Type B pancreatic cell (in vitro differentiated cells): Measurements from ENCODE around the gene PABPC1L. TPM values are rescaled to one million over a fixed set of nuclear protein-coding genes. Genes with fewer than 3 reads are reported as not detected.
A peak's percentile ranks its signal among the peaks of the same experiment; 100 is the strongest.

Experiments
- DNase-seq: peaks from one replicate; pipeline ENCODE4 v3.0.0; 2021; ENCODE audit warnings: mixed read lengths; ENCODE audit not compliant: unreplicated experiment; ENCODE audit errors: extremely low spot score
- H3K27ac Mint-ChIP-seq: 2 replicates; pipeline ENCODE4 v1.8.0; 2021; ENCODE audit warnings: mild to moderate bottlenecking, mixed read lengths
- H3K27me3 Mint-ChIP-seq: 2 replicates; pipeline ENCODE4 v1.8.0; 2021; ENCODE audit warnings: mixed read lengths
- H3K36me3 Mint-ChIP-seq: 2 replicates; pipeline ENCODE4 v1.8.0; 2021; ENCODE audit warnings: mixed read lengths
- H3K4me1 Mint-ChIP-seq: one replicate; pipeline ENCODE4 v1.8.0; 2021; ENCODE audit warnings: mixed read lengths; ENCODE audit not compliant: unreplicated experiment
- H3K4me3 Mint-ChIP-seq: 2 replicates; pipeline ENCODE4 v1.8.0; 2021; ENCODE audit warnings: mild to moderate bottlenecking, mixed read lengths
- H3K9me3 Mint-ChIP-seq: 2 replicates; pipeline ENCODE4 v1.8.0; 2021; ENCODE audit warnings: mixed read lengths
- total RNA-seq: library from RNA; stranded (reverse); gene quantifications from 2 replicates; pipeline ENCODE4 v1.2.1, GENCODE V29; 2021; ENCODE audit warnings: low replicate concordance
- TF ChIP-seq, protein P1 (sequence below): fragments of 200-600 bp; sonication (generic); conservative IDR thresholded peaks from 2 replicates; pipeline ENCODE4 v1.5.0; 2021; ENCODE audit warnings: antibody characterized with exemption, mild to moderate bottlenecking

Gene PABPC1L
- total RNA-seq, 1 donor from 2014 or later: 83.4 TPM

DNA sequence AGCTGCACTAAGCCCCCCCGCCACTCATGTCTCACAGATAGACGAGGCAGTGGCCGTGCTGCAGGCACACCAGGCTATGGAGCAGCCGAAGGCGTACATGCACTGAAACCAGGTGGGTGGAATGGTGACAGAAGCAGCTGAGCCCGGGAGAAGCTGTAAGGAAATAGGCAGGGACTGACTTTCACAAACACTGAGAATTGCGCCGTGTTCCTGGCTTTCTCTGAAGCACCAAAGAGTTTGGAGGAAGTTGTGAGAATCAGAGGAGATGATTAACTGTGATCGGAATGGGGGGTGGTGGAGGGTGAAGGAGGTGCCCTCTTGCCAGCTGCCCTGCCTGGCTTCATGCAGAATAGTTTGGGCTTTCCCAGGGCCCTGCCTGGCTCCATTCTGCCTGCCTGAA lies 28.8 kb downstream of the PABPC1L start:
- no peak overlapping the region for H3K27ac Mint-ChIP-seq
- no peak for DNase-seq
- no peaks in the 10 kb centered on the region for H3K9me3 Mint-ChIP-seq
- peaks cover 27% of the 10 kb centered on the region for H3K36me3 Mint-ChIP-seq
- no peaks in the 10 kb centered on the region for H3K27me3 Mint-ChIP-seq
- TF ChIP-seq, protein P1, sequence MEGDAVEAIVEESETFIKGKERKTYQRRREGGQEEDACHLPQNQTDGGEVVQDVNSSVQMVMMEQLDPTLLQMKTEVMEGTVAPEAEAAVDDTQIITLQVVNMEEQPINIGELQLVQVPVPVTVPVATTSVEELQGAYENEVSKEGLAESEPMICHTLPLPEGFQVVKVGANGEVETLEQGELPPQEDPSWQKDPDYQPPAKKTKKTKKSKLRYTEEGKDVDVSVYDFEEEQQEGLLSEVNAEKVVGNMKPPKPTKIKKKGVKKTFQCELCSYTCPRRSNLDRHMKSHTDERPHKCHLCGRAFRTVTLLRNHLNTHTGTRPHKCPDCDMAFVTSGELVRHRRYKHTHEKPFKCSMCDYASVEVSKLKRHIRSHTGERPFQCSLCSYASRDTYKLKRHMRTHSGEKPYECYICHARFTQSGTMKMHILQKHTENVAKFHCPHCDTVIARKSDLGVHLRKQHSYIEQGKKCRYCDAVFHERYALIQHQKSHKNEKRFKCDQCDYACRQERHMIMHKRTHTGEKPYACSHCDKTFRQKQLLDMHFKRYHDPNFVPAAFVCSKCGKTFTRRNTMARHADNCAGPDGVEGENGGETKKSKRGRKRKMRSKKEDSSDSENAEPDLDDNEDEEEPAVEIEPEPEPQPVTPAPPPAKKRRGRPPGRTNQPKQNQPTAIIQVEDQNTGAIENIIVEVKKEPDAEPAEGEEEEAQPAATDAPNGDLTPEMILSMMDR: no peak
- H3K4me3 Mint-ChIP-seq: no peak overlapping the region
- H3K4me1 Mint-ChIP-seq: no peaks in the 10 kb centered on the region

DNA sequence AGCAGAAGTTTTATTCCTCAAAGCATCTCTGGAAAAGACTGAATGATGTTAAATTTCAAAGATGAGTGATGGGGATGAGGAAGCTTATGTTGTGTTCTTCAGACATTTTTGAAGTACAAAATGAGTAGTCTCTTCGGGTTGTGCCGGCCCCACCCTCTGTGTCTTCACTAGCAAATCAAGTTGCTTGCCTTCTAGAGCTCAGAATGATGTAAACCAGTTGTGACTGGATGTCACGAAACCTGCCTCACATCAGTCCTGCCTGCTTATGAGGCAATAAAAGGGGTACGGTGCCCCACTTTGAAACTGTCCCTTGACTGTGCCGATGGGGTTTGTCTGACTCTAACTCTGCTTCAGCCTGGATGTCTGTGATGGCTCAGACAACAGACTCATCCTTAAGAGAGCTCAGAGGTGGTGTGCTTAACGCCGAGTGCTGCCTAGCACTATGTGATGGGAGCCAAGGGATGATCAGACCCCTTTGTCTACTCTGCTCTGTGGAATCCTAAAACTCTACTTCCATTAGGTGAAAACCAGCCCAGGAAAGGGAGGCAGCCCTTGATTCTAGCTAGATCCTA lies 31.3 kb downstream of the PABPC1L start:
- peak overlapping the region; percentile 4 for H3K27ac Mint-ChIP-seq
- H3K36me3 Mint-ChIP-seq: peaks cover 26% of the 10 kb centered on the region

DNA sequence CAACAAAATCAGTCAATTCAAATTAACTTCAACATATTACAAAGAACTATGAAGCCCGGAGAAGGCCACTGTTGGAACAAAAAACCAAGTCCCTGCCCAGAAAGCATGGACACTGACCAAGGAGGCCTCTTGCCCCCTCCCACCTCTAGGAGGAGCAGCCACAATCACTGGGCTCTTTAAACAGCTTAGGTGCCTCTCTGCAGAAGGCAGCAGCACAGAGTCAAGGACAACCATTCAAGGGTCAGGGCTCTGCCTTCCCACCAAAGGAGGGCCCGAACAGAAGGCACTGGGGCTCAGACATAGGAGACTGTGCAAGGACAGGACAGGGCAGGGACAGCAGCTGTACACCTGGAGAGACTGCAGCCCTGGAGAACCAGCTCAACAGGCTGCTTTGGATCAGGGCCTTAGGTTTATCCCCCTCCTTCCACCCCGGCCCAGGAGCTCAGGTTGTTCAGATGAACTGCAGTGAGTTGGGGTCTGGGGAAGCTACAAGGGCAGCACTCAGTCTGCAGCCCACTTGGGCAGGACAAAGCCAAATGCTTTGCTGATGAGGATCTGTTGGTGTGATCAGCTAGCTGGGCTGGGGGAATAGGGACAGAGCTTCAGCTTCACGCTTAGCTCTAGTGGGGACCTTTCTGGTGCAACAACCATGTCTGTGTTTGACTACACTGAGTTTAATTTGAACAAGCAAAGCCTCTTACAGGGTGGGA lies 32.6 kb downstream of the PABPC1L start:
- TF ChIP-seq, protein P1: no peak
- Mint-ChIP-seq H3K4me1 (no peaks in the 10 kb centered on the region), H3K4me3 (no peak overlapping the region), H3K36me3 (peaks cover 34% of the 10 kb centered on the region), H3K27ac (no peak overlapping the region), H3K27me3 (no peaks in the 10 kb centered on the region), H3K9me3 (no peaks in the 10 kb centered on the region)
- DNase-seq: no peak

More for the DNA sequence above, 31.3 kb downstream of the PABPC1L start:
- H3K9me3 Mint-ChIP-seq: no peaks in the 10 kb centered on the region
- no peak for DNase-seq
- H3K4me1 Mint-ChIP-seq: no peaks in the 10 kb centered on the region
- H3K27me3 Mint-ChIP-seq: no peaks in the 10 kb centered on the region
- TF ChIP-seq, protein P1: no peak
- no peak overlapping the region for H3K4me3 Mint-ChIP-seq

DNA sequence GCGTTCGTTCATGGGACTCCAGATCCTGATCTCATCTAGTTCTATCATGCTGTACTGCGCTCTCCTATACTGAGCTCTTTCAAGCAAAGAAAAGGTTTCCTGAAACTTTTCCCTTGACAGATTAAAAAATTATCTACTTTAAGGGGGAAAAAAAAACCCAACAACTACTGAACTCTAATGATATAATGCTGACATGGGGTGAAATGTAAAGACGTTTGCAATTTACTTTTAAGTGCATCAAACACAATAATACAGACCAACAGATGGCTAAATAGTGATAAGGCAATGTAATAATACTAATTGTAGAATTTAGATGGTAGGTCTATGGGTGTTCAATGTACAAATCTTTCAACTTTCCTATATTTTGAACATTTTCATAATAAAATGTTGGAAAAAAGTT lies 34.0 kb downstream of the PABPC1L start:
- TF ChIP-seq, protein P1: no peak
- no peak for DNase-seq
- Mint-ChIP-seq H3K27me3 (no peaks in the 10 kb centered on the region), H3K27ac (no peak overlapping the region), H3K4me1 (no peaks in the 10 kb centered on the region), H3K36me3 (peaks cover 30% of the 10 kb centered on the region), H3K4me3 (no peak overlapping the region), H3K9me3 (no peaks in the 10 kb centered on the region)

DNA sequence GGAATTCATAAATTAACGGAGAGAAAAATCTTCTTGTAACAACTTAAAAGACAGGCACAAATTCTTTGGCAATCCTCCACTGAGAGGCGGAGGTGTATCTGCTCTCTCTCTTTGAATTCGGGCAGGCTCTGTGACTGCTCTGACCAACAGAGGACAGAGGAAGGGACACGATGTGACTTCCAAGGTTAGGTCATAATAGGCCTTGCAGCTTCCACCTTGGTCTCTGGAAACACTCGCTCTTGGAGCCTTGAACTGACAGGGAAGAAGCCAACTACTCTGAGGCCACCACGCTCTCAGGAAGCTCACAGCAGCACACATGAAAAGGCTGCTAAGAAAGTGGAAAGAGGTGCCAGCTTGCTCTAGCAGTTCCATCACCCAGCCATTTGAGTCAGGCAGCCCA lies 35.4 kb downstream of the PABPC1L start:
- peak overlapping the region; percentile 12 for H3K27ac Mint-ChIP-seq
- no peaks in the 10 kb centered on the region for H3K9me3 Mint-ChIP-seq
- no peak overlapping the region for H3K4me3 Mint-ChIP-seq
- H3K36me3 Mint-ChIP-seq: peaks cover 30% of the 10 kb centered on the region
- H3K27me3 Mint-ChIP-seq: no peaks in the 10 kb centered on the region
- no peak for DNase-seq
- TF ChIP-seq, protein P1: no peak
- no peaks in the 10 kb centered on the region for H3K4me1 Mint-ChIP-seq
